ENCODE data around the gene SYCP2. TPM values are rescaled to one million over a fixed set of nuclear protein-coding genes. Genes with fewer than 3 reads are reported as not detected.

The SYCP2 gene
- total RNA-seq, 2 donors from 2014 or later: 5.0 to 11.9 TPM

GRCh38 chr20:59835448-59836395, 97.7 kb downstream of the SYCP2 start:
- H3K4me1 Mint-ChIP-seq (ENCODE audit: low read depth): no peaks in the 10 kb centered on the region
- H3K27me3 Mint-ChIP-seq (ENCODE audit: low read depth): peaks cover 36% of the 10 kb centered on the region
- no peaks in the 10 kb centered on the region for H3K36me3 Mint-ChIP-seq (ENCODE audit: insufficient read depth in 2 of 2)
- ATAC-seq (replicated peaks in 1 of 2) (no peak), DNase-seq (no peak)
- no peak overlapping the region for H3K4me3 Mint-ChIP-seq
- no peak overlapping the region for H3K27ac Mint-ChIP-seq
- H3K9me3 Mint-ChIP-seq: no peaks in the 10 kb centered on the region

DNA sequence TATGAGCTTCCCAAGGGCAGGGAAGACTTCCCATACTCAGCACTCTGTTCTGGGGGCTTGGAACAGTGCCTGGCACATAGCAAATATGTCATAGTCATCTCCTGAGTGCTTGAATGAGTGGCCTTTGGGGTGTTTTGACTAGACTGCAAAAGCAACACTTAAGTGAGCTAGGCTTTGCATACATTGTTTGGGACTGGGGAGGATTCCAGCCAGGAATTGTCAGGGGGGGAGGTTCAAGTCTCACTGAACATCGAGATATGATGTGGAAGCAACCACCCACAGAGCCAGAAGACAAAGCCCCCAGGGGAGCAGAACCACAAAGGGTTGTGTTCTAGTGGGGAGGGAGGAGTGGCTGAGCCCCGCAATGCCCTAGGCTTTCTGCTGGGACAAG, 98.4 kb downstream of the SYCP2 start:
- ATAC-seq (replicated peaks in 1 of 2): no peak
- Mint-ChIP-seq H3K27ac (no peak overlapping the region), H3K4me3 (no peak overlapping the region), H3K4me1 (ENCODE audit: low read depth) (no peaks in the 10 kb centered on the region), H3K9me3 (no peaks in the 10 kb centered on the region), H3K36me3 (ENCODE audit: insufficient read depth in 2 of 2) (no peaks in the 10 kb centered on the region), H3K27me3 (ENCODE audit: low read depth) (peaks cover 41% of the 10 kb centered on the region)
- no peak for DNase-seq

- ATAC-seq (replicated peaks in 1 of 2): no peak
- no peak for DNase-seq
- Mint-ChIP-seq H3K9me3 (no peaks in the 10 kb centered on the region), H3K4me3 (no peak overlapping the region), H3K36me3 (ENCODE audit: insufficient read depth in 2 of 2) (no peaks in the 10 kb centered on the region), H3K4me1 (ENCODE audit: low read depth) (no peaks in the 10 kb centered on the region), H3K27ac (no peak overlapping the region), H3K27me3 (ENCODE audit: low read depth) (peaks cover 39% of the 10 kb centered on the region)
These were observed 100.8 kb downstream of the SYCP2 start for GRCh38 chr20:59832406-59833363.

- DNase-seq (no peak), ATAC-seq (replicated peaks in 1 of 2) (no peak)
- no peaks in the 10 kb centered on the region for H3K4me1 Mint-ChIP-seq (ENCODE audit: low read depth)
- peaks cover 32% of the 10 kb centered on the region for H3K27me3 Mint-ChIP-seq (ENCODE audit: low read depth)
- H3K4me3 Mint-ChIP-seq: no peak overlapping the region
- H3K36me3 Mint-ChIP-seq (ENCODE audit: insufficient read depth in 2 of 2): no peaks in the 10 kb centered on the region
- H3K9me3 Mint-ChIP-seq: no peaks in the 10 kb centered on the region
- H3K27ac Mint-ChIP-seq: no peak overlapping the region
These were observed 101.5 kb downstream of the SYCP2 start for GRCh38 chr20:59831916-59832270.

GRCh38 chr20:59831024-59831915, 102.2 kb downstream of the SYCP2 start:
- no peaks in the 10 kb centered on the region for H3K4me1 Mint-ChIP-seq (ENCODE audit: low read depth)
- DNase-seq: no peak

GRCh38 chr20:59830665-59831023, 102.8 kb downstream of the SYCP2 start:
- Mint-ChIP-seq H3K27me3 (ENCODE audit: low read depth) (peaks cover 24% of the 10 kb centered on the region), H3K4me3 (no peak overlapping the region), H3K4me1 (ENCODE audit: low read depth) (no peaks in the 10 kb centered on the region), H3K27ac (no peak overlapping the region), H3K36me3 (ENCODE audit: insufficient read depth in 2 of 2) (no peaks in the 10 kb centered on the region), H3K9me3 (no peaks in the 10 kb centered on the region)
- DNase-seq (no peak), ATAC-seq (replicated peaks in 1 of 2) (no peak)

More at GRCh38 chr20:59831024-59831915, 102.2 kb downstream of the SYCP2 start:
- H3K36me3 Mint-ChIP-seq (ENCODE audit: insufficient read depth in 2 of 2): no peaks in the 10 kb centered on the region
- peaks cover 30% of the 10 kb centered on the region for H3K27me3 Mint-ChIP-seq (ENCODE audit: low read depth)
- no peaks in the 10 kb centered on the region for H3K9me3 Mint-ChIP-seq
- H3K27ac Mint-ChIP-seq: no peak overlapping the region
- no peak overlapping the region for H3K4me3 Mint-ChIP-seq
- no peak for ATAC-seq (replicated peaks in 1 of 2)

- ATAC-seq (replicated peaks in 1 of 2): no peak
- H3K9me3 Mint-ChIP-seq: no peaks in the 10 kb centered on the region
- peaks cover 18% of the 10 kb centered on the region for H3K27me3 Mint-ChIP-seq (ENCODE audit: low read depth)
- H3K4me3 Mint-ChIP-seq: no peak overlapping the region
- no peaks in the 10 kb centered on the region for H3K36me3 Mint-ChIP-seq (ENCODE audit: insufficient read depth in 2 of 2)
- H3K4me1 Mint-ChIP-seq (ENCODE audit: low read depth): no peaks in the 10 kb centered on the region
- DNase-seq: no peak
- no peak overlapping the region for H3K27ac Mint-ChIP-seq
These were observed 103.4 kb downstream of the SYCP2 start for GRCh38 chr20:59829786-59830664.

DNA sequence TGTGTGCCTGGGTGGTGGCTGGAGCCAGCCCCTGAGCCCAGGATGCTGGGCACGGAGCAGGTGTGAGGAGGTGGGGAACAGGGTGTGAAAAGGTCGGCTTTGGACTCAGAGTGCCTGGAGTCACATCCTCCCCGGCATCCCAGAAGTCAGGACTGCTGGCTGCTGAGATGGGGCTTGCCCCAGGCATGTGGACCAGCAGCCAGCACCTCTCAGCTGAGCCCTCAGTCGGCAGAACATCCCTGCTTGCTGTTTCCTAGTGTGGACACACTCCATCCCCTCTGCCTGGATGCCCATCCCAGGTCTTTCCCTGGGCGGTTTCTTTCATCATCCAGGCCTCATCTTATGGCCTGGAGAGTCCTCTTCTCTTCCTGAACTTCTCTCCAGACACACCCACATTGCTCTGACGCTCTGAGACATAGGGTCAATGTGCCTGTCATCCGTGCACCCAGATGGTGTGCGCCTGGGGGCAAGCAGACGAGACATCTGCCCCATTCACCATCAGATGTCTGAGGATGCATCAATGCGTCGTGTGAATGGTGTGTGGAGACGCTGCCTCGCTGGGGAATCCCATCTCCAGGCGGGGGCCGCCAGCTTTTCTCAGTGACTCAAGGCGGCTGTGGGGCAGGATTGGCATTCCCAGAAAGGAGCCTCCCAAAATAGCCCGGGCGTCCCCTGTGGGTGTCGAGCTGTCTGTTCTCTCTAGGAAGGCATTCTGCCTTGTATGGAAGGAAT, 104.2 kb downstream of the SYCP2 start:
- H3K4me1 Mint-ChIP-seq (ENCODE audit: low read depth): no peaks in the 10 kb centered on the region
- H3K4me3 Mint-ChIP-seq: no peak overlapping the region
- DNase-seq: no peak
- H3K36me3 Mint-ChIP-seq (ENCODE audit: insufficient read depth in 2 of 2): no peaks in the 10 kb centered on the region
- no peaks in the 10 kb centered on the region for H3K9me3 Mint-ChIP-seq
- H3K27me3 Mint-ChIP-seq (ENCODE audit: low read depth): peaks cover 10% of the 10 kb centered on the region
- no peak overlapping the region for H3K27ac Mint-ChIP-seq
- ATAC-seq (replicated peaks in 1 of 2): no peak

GRCh38 chr20:59828125-59829053, 105.0 kb downstream of the SYCP2 start:
- ATAC-seq (replicated peaks in 1 of 2) (no peak), DNase-seq (no peak)
- H3K36me3 Mint-ChIP-seq (ENCODE audit: insufficient read depth in 2 of 2): no peaks in the 10 kb centered on the region
- peaks cover 8% of the 10 kb centered on the region for H3K27me3 Mint-ChIP-seq (ENCODE audit: low read depth)
- H3K4me1 Mint-ChIP-seq (ENCODE audit: low read depth): no peaks in the 10 kb centered on the region
- no peak overlapping the region for H3K4me3 Mint-ChIP-seq
- no peak overlapping the region for H3K27ac Mint-ChIP-seq
- H3K9me3 Mint-ChIP-seq: no peaks in the 10 kb centered on the region

GRCh38 chr20:59827138-59828056, 106.0 kb downstream of the SYCP2 start:
- H3K4me3 Mint-ChIP-seq: no peak overlapping the region
- peaks cover 8% of the 10 kb centered on the region for H3K27me3 Mint-ChIP-seq (ENCODE audit: low read depth)
- H3K9me3 Mint-ChIP-seq: no peaks in the 10 kb centered on the region
- no peaks in the 10 kb centered on the region for H3K36me3 Mint-ChIP-seq (ENCODE audit: insufficient read depth in 2 of 2)
- ATAC-seq (replicated peaks in 1 of 2): no peak
- H3K4me1 Mint-ChIP-seq (ENCODE audit: low read depth): no peaks in the 10 kb centered on the region
- no peak overlapping the region for H3K27ac Mint-ChIP-seq
- no peak for DNase-seq

All from activated T-cell treated with anti-CD3 and anti-CD28 coated beads, Interleukin-2, amount 50 U/mL, for 72 hours (primary cell).